MM.1S (cell line): ENCODE data around the gene NPSR1.

ENCODE experiments used
- DNase-seq: peaks from one replicate; pipeline ENCODE4 v3.0.0-alpha.2; 2015
- H2AFZ ChIP-seq: fragments of 300-600 bp; sonication (generic); 2 replicates; pipeline ENCODE4 v1.6.0; 2016; ENCODE audit warnings: antibody characterized with exemption, low read length
- H3F3A ChIP-seq: fragments of 300-600 bp; sonication (generic); 2 replicates; pipeline ENCODE4 v1.6.1; 2016; ENCODE audit warnings: mild to moderate bottlenecking, antibody characterized with exemption, low read length, moderate library complexity, mixed read lengths; ENCODE audit not compliant: insufficient read depth
- H3K27ac ChIP-seq: fragments of 300-600 bp; sonication (generic); 2 replicates; pipeline ENCODE4 v1.5.1; 2016; ENCODE audit warnings: mild to moderate bottlenecking, low read length
- H3K27me3 ChIP-seq: fragments of 300-600 bp; sonication (generic); replicated peaks from 2 replicates; pipeline ENCODE4 v1.6.0; 2016; ENCODE audit warnings: low read length; ENCODE audit not compliant: insufficient read depth
- H3K36me3 ChIP-seq: fragments of 300-600 bp; sonication (generic); replicated peaks from 2 replicates; pipeline ENCODE4 v1.6.1; 2016; ENCODE audit warnings: mild to moderate bottlenecking, low read length, mixed read lengths; ENCODE audit not compliant: insufficient read depth
- H3K4me1 ChIP-seq: fragments of 300-600 bp; sonication (generic); 2 replicates; pipeline ENCODE4 v1.6.1; 2016; ENCODE audit warnings: low read length, mixed read lengths
- H3K4me2 ChIP-seq: fragments of 300-600 bp; sonication (generic); 2 replicates; pipeline ENCODE4 v1.6.0; 2016; ENCODE audit warnings: low read depth, low read length
- H3K4me3 ChIP-seq: fragments of 300-600 bp; sonication (generic); 2 replicates; pipeline ENCODE4 v1.5.1; 2016; ENCODE audit warnings: low read length, mixed read lengths
- H3K79me2 ChIP-seq: fragments of 300-600 bp; sonication (generic); 2 replicates; pipeline ENCODE4 v1.6.1; 2016; ENCODE audit warnings: mixed run types, low read length, mixed read lengths
- H3K9ac ChIP-seq: fragments of 300-600 bp; sonication (generic); 2 replicates; pipeline ENCODE4 v1.6.1; 2016; ENCODE audit warnings: low read length, mixed read lengths
- H3K9me2 ChIP-seq: fragments of 300-600 bp; sonication (generic); replicated peaks from 2 replicates; pipeline ENCODE4 v1.6.1; 2016; ENCODE audit warnings: mild to moderate bottlenecking, low read length, mixed read lengths; ENCODE audit not compliant: insufficient read depth
- H3K9me3 ChIP-seq: fragments of 300-600 bp; sonication (generic); replicated peaks from 2 replicates; pipeline ENCODE4 v1.6.1; 2016; ENCODE audit warnings: mild to moderate bottlenecking, low read length, mixed read lengths; ENCODE audit not compliant: insufficient read depth
- H4K20me1 ChIP-seq: fragments of 300-600 bp; sonication (generic); 2 replicates; pipeline ENCODE4 v1.6.1; 2016; ENCODE audit warnings: mild to moderate bottlenecking, low read length, moderate library complexity, mixed read lengths; ENCODE audit not compliant: insufficient read depth
- CTCF ChIP-seq: fragments of 300-600 bp; sonication (generic); IDR thresholded peaks from 2 replicates; pipeline ENCODE4 v1.5.1; 2016; ENCODE audit warnings: antibody characterized with exemption, low read length, mixed read lengths
- EZH2 ChIP-seq: fragments of 300-600 bp; sonication (generic); optimal IDR thresholded peaks from 2 replicates; pipeline ENCODE3; 2017; ENCODE audit warnings: low read depth, mild to moderate bottlenecking, antibody characterized with exemption, low read length, mixed read lengths
- EZH2phosphoT487 ChIP-seq: fragments of 300-600 bp; sonication (generic); IDR thresholded peaks from 2 replicates; pipeline ENCODE4 v1.6.1; 2018; ENCODE audit warnings: antibody characterized with exemption, low read length

The NPSR1 gene

GRCh38 chr7:34659472-34660075 is 1.6 kb downstream of the NPSR1 start:
- H3K27ac ChIP-seq: no peak overlapping the region
- H3F3A ChIP-seq: no peaks in the 10 kb centered on the region
- 0 out of 2 replicates have a peak, but pooled peaks cover under 1% of the 10 kb centered on the region for H3K4me1 ChIP-seq
- no peak overlapping the region for H3K4me3 ChIP-seq
- H3K9ac ChIP-seq: no peak overlapping the region
- H3K27me3 ChIP-seq: no peaks in the 10 kb centered on the region
- no peaks in the 10 kb centered on the region for H3K36me3 ChIP-seq
- TF ChIP-seq CTCF (no peak), EZH2 (no peak), EZH2phosphoT487 (no peak)
- no peaks in the 10 kb centered on the region for H3K79me2 ChIP-seq
- no peaks in the 10 kb centered on the region for H3K9me3 ChIP-seq
- H3K4me2 ChIP-seq: no peak overlapping the region
- H4K20me1 ChIP-seq: no peaks in the 10 kb centered on the region
- no peak for DNase-seq
- H3K9me2 ChIP-seq: no peaks in the 10 kb centered on the region
- no peak overlapping the region for H2AFZ ChIP-seq

- H3K27ac ChIP-seq: no peak overlapping the region
- TF ChIP-seq EZH2phosphoT487: no peak
- no peak for TF ChIP-seq CTCF
Observed at GRCh38 chr7:34662058-34662708, 4.2 kb downstream of the NPSR1 start.

GRCh38 chr7:34664755-34665154 is 6.7 kb downstream of the NPSR1 start:
- no peaks in the 10 kb centered on the region for H4K20me1 ChIP-seq
- no peaks in the 10 kb centered on the region for H3K27me3 ChIP-seq
- no peak overlapping the region for H2AFZ ChIP-seq
- no peaks in the 10 kb centered on the region for H3F3A ChIP-seq
- no peaks in the 10 kb centered on the region for H3K79me2 ChIP-seq
- peak overlapping the region; percentile 1; the same call in 1 of the 2 replicates for H3K4me2 ChIP-seq
- H3K9ac ChIP-seq: no peak overlapping the region
- no peak for TF ChIP-seq CTCF
- H3K9me3 ChIP-seq: no peaks in the 10 kb centered on the region
- no peaks in the 10 kb centered on the region for H3K36me3 ChIP-seq
- no peak overlapping the region for H3K4me3 ChIP-seq
- H3K4me1 ChIP-seq: 0 out of 2 replicates have a peak, but pooled peaks cover 9% of the 10 kb centered on the region
- DNase-seq: no peak
- no peaks in the 10 kb centered on the region for H3K9me2 ChIP-seq
- no peak overlapping the region for H3K27ac ChIP-seq

More at GRCh38 chr7:34662058-34662708, 4.2 kb downstream of the NPSR1 start:
- Histone ChIP-seq H4K20me1 (no peaks in the 10 kb centered on the region), H3F3A (no peaks in the 10 kb centered on the region), H3K27me3 (no peaks in the 10 kb centered on the region), H3K9me3 (no peaks in the 10 kb centered on the region), H3K4me2 (no peak overlapping the region), H3K9ac (no peak overlapping the region), H3K36me3 (no peaks in the 10 kb centered on the region), H3K4me1 (0 out of 2 replicates have a peak, but pooled peaks cover 9% of the 10 kb centered on the region), H2AFZ (no peak overlapping the region), H3K79me2 (no peaks in the 10 kb centered on the region), H3K9me2 (no peaks in the 10 kb centered on the region), H3K4me3 (no peak overlapping the region)
- no peak for DNase-seq
